H9 (cell line): Measurements from ENCODE around the gene GFPT1. TPM values are rescaled to one million over a fixed set of nuclear protein-coding genes. Genes with fewer than 3 reads are reported as not detected.

ENCODE experiments used
- DNase-seq: peaks from one replicate; pipeline ENCODE4 v3.0.0-alpha.2; 2017
- H2AFZ ChIP-seq: one replicate; pipeline ENCODE4 v1.6.1; 2013; ENCODE audit warnings: mild to moderate bottlenecking, low read length, control low read depth, moderate library complexity
- H2AK5ac ChIP-seq: 2 replicates; pipeline ENCODE4 v1.6.1; 2013; ENCODE audit warnings: low read length, control low read depth, mixed read lengths; ENCODE audit not compliant: insufficient read length
- H2BK120ac ChIP-seq: one replicate; pipeline ENCODE4 v1.6.1; 2013; ENCODE audit warnings: low read depth, mild to moderate bottlenecking, low read length, control low read depth, inconsistent platforms; ENCODE audit not compliant: poor library complexity, severe bottlenecking
- H2BK12ac ChIP-seq: 2 replicates; pipeline ENCODE4 v1.6.1; 2013; ENCODE audit warnings: low read length, control low read depth, mixed read lengths, low read depth; ENCODE audit not compliant: insufficient read length
- H2BK15ac ChIP-seq: 2 replicates; pipeline ENCODE4 v1.6.1; 2013; ENCODE audit warnings: low read depth, low read length, control low read depth
- H2BK20ac ChIP-seq: one replicate; pipeline ENCODE4 v1.6.1; 2013; ENCODE audit warnings: low read depth, mild to moderate bottlenecking, low read length, control low read depth, inconsistent platforms; ENCODE audit not compliant: poor library complexity, severe bottlenecking
- H2BK5ac ChIP-seq: 2 replicates; pipeline ENCODE4 v1.6.1; 2013; ENCODE audit warnings: low read length, control low read depth, mixed read lengths; ENCODE audit not compliant: insufficient read length
- H3K14ac ChIP-seq: 2 replicates; pipeline ENCODE4 v1.6.1; 2013; ENCODE audit warnings: low read length, control low read depth; ENCODE audit not compliant: insufficient read depth
- H3K18ac ChIP-seq: 2 replicates; pipeline ENCODE4 v1.6.1; 2013; ENCODE audit warnings: low read depth, mild to moderate bottlenecking, mixed read lengths, low read length, control low read depth; ENCODE audit not compliant: insufficient read length
- H3K23ac ChIP-seq: 2 replicates; pipeline ENCODE4 v1.6.1; 2013; ENCODE audit warnings: low read length, control low read depth, mixed read lengths, low read depth; ENCODE audit not compliant: insufficient read length
- H3K23me2 ChIP-seq: 2 replicates; pipeline ENCODE4 v1.6.1; 2013; ENCODE audit warnings: low read depth, mild to moderate bottlenecking, mixed read lengths, low read length, control low read depth; ENCODE audit not compliant: insufficient read length, poor library complexity, severe bottlenecking
- H3K27ac ChIP-seq: 2 replicates; pipeline ENCODE4 v1.5.1; 2013; ENCODE audit warnings: low read length, control low read depth, mixed read lengths, low read depth; ENCODE audit not compliant: insufficient read length
- H3K27me3 ChIP-seq: 2 replicates; pipeline ENCODE4 v1.6.1; 2013; ENCODE audit warnings: low read length, control low read depth, inconsistent platforms; ENCODE audit not compliant: insufficient read depth
- H3K4ac ChIP-seq: 2 replicates; pipeline ENCODE4 v1.6.1; 2013; ENCODE audit warnings: low read depth, mild to moderate bottlenecking, control low read depth, inconsistent platforms, low read length, moderate library complexity
- H3K4me1 ChIP-seq: 2 replicates; pipeline ENCODE4 v1.6.1; 2013; ENCODE audit warnings: low read length, control low read depth, inconsistent platforms; ENCODE audit not compliant: insufficient read depth
- H3K4me2 ChIP-seq: 2 replicates; pipeline ENCODE4 v1.6.1; 2013; ENCODE audit warnings: low read length, control low read depth, mixed read lengths; ENCODE audit not compliant: insufficient read length, insufficient read depth
- H3K56ac ChIP-seq: 2 replicates; pipeline ENCODE4 v1.6.1; 2013; ENCODE audit warnings: low read depth, mild to moderate bottlenecking, mixed read lengths, low read length, control low read depth; ENCODE audit not compliant: insufficient read length
- H3K79me1 ChIP-seq: 2 replicates; pipeline ENCODE4 v1.6.1; 2013; ENCODE audit warnings: low read depth, mild to moderate bottlenecking, moderate library complexity, low read length, control low read depth, inconsistent platforms; ENCODE audit not compliant: insufficient read depth, poor library complexity, severe bottlenecking
- H3K79me2 ChIP-seq: 2 replicates; pipeline ENCODE4 v1.6.1; 2013; ENCODE audit warnings: low read length, control low read depth, inconsistent platforms; ENCODE audit not compliant: insufficient read depth
- H3K9ac ChIP-seq: 2 replicates; pipeline ENCODE4 v1.6.1; 2013; ENCODE audit warnings: low read length, control low read depth, mixed read lengths; ENCODE audit not compliant: insufficient read length; ENCODE audit errors: extremely low read depth
- H3K9me3 ChIP-seq: one replicate; pipeline ENCODE4 v1.6.1; 2013; ENCODE audit warnings: low read depth, low read length, inconsistent platforms; ENCODE audit not compliant: control insufficient read depth
- H3T11ph ChIP-seq: one replicate; pipeline ENCODE4 v1.6.1; 2013; ENCODE audit warnings: mild to moderate bottlenecking, low read length, control low read depth, inconsistent platforms
- H4K20me1 ChIP-seq: one replicate; pipeline ENCODE4 v1.6.1; 2013; ENCODE audit not compliant: control insufficient read depth, insufficient read length, insufficient read depth
- H4K5ac ChIP-seq: 2 replicates; pipeline ENCODE4 v1.6.1; 2013; ENCODE audit warnings: low read depth, mild to moderate bottlenecking, mixed read lengths, low read length, control low read depth; ENCODE audit not compliant: insufficient read length
- H4K8ac ChIP-seq: replicated peaks from 2 replicates; pipeline ENCODE4 v1.6.1; 2013; ENCODE audit warnings: low read length, control low read depth, mixed read lengths, low read depth; ENCODE audit not compliant: insufficient read length
- H4K91ac ChIP-seq: 2 replicates; pipeline ENCODE4 v1.6.1; 2013; ENCODE audit warnings: low read depth, mild to moderate bottlenecking, moderate library complexity, mixed read lengths, low read length, control low read depth; ENCODE audit not compliant: insufficient read length
- H3K27ac Mint-ChIP-seq, 3 experiments: 2 replicates in 2 of 3; 3 replicates in 1 of 3; pipeline ENCODE4 v1.8.0; 2020 to 2021; ENCODE audit warnings: mixed read lengths in 3 of 3, mild to moderate bottlenecking in 1 of 3, moderate library complexity in 1 of 3
- H3K27me3 Mint-ChIP-seq: 2 replicates; pipeline ENCODE4 v1.8.0; 2021; ENCODE audit warnings: low read depth, mild to moderate bottlenecking, moderate library complexity, mixed read lengths
- H3K36me3 Mint-ChIP-seq, 3 experiments: 2 replicates in 2 of 3; 3 replicates in 1 of 3; pipeline ENCODE4 v1.8.0; 2020 to 2021; ENCODE audit warnings: low read depth in 3 of 3, mixed read lengths in 3 of 3; ENCODE audit not compliant: insufficient read depth in 1 of 3
- H3K4me1 Mint-ChIP-seq, 2 experiments: 2 replicates each; pipeline ENCODE4 v1.8.0; 2020; ENCODE audit warnings: mixed read lengths in 2 of 2
- H3K4me3 Mint-ChIP-seq, 2 experiments: 2 replicates in 1 of 2; 3 replicates in 1 of 2; pipeline ENCODE4 v1.8.0; 2020 to 2021; ENCODE audit warnings: mild to moderate bottlenecking in 2 of 2, mixed read lengths in 2 of 2, moderate library complexity in 1 of 2
- H3K9me3 Mint-ChIP-seq, 2 experiments: 2 replicates in 1 of 2; 3 replicates in 1 of 2; pipeline ENCODE4 v1.8.0; 2020; ENCODE audit warnings: mild to moderate bottlenecking in 2 of 2, mixed read lengths in 2 of 2, moderate library complexity in 1 of 2
- CTCF ChIP-seq: fragments of 200-600 bp; sonication (generic); conservative IDR thresholded peaks from 3 replicates; pipeline ENCODE4 v1.8.0; 2021; ENCODE audit warnings: antibody characterized with exemption, mild to moderate bottlenecking
- WGBS: extraction: QIAGEN DNeasy Blood & Tissue Kit; methylation state at CpG from one replicate; pipeline ENCODE4 v1.1.7; 2013; ENCODE audit warnings: missing lambda C conversion rate, low lambda C conversion rate, mixed read lengths; ENCODE audit not compliant: insufficient read length; ENCODE audit errors: extremely low coverage; 5-methylcytosine and 5-hydroxymethylcytosine counted together
- total RNA-seq: library from RNA; stranded (reverse); gene quantifications from 2 replicates; pipeline ENCODE4 v1.2.1, GENCODE V29; 2021

GFPT1 gene
- total RNA-seq, 1 experiment from 2014 or later: 84.4 TPM

DNA sequence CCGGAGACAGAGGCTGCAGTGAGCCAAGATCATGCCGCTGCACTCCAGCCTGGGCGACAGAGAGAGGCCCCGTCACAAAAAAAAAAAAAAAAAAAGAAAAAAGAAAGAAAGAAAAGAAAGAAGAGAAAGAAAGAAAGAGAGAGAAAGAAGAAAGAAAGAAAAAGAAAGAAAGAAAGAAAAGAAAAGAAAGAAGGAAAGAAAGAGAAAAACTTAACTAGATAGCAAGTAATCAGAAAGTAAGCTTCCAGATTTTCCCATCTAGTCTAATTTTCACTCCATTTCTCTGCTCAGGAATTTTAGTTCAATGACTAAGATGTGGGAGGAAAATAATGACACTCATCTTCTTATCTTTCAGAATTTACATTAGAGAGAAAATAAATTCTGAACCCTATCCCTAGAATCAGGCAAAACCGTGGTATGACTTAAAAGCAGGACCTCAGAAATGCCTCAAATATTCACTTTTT is 2.4 kb downstream of the GFPT1 start:
- Histone ChIP-seq H2BK15ac (no peak overlapping the region), H3K56ac (no peak overlapping the region), H3T11ph (no peak overlapping the region), H3K9ac (no peak overlapping the region), H2BK12ac (no peak overlapping the region), H4K5ac (no peak overlapping the region), H3K23me2 (peaks cover 3% of the 10 kb centered on the region), H2BK20ac (no peak overlapping the region), H2BK120ac (no peak overlapping the region), H2BK5ac (no peak overlapping the region), H2AK5ac (no peak overlapping the region), H3K4me1 (no peaks in the 10 kb centered on the region), H4K91ac (no peak overlapping the region), H3K79me2 (peaks cover 5% of the 10 kb centered on the region; the same call in 1 of the 2 replicates), H3K9me3 (no peaks in the 10 kb centered on the region), H3K23ac (no peak overlapping the region), H3K4ac (no peak overlapping the region), H3K4me2 (no peak overlapping the region), H4K8ac (no peak overlapping the region), H3K27me3 (no peaks in the 10 kb centered on the region), H3K79me1 (peaks cover 3% of the 10 kb centered on the region), H3K27ac (no peak overlapping the region), H2AFZ (no peak overlapping the region), H3K14ac (no peak overlapping the region), H3K18ac (no peak overlapping the region), H4K20me1 (no peaks in the 10 kb centered on the region)
- H3K36me3 Mint-ChIP-seq: peaks cover 2 to 13% (median 8%) of the 10 kb centered on the region in 3 experiments; a peak in 5 of 7 replicates
- H3K4me1 Mint-ChIP-seq: peaks cover 26 to 33% of the 10 kb centered on the region in 2 experiments
- H3K27ac Mint-ChIP-seq: no peak overlapping the region
- WGBS: no CpG with 5 or more reads among the region's 5 CpGs
- no peak for DNase-seq
- H3K9me3 Mint-ChIP-seq: no peaks in the 10 kb centered on the region
- H3K27me3 Mint-ChIP-seq: no peaks in the 10 kb centered on the region; the same call in 1 of the 2 replicates
- TF ChIP-seq CTCF: no peak
- H3K4me3 Mint-ChIP-seq: no peak overlapping the region; a peak in 1 of 5 replicates
